ENCODE measurements around the gene ARL14. TPM values are rescaled to one million over a fixed set of nuclear protein-coding genes. Genes with fewer than 3 reads are reported as not detected.

ARL14 gene
- total RNA-seq, 1 donor from 2014 or later = 0.16 TPM

- Histone ChIP-seq H3K9me3 (ENCODE audit: insufficient read depth, low read depth, low read length) (no peaks in the 10 kb centered on the region), H3K4me2 (ENCODE audit: low read length) (peak overlapping the region; percentile 68), H2AFZ (ENCODE audit: low read depth, low read length) (peak overlapping the region; percentile 43), H3K36me3 (ENCODE audit: insufficient read depth, low read length) (no peaks in the 10 kb centered on the region), H3K4me1 (ENCODE audit: insufficient read depth, low read length) (peaks cover 15% of the 10 kb centered on the region), H3K4me3 (ENCODE audit: insufficient read depth, low read depth, low read length) (peak overlapping the region; percentile 9), H3K9ac (ENCODE audit: low read length) (peak overlapping the region; percentile 9), H3K27me3 (ENCODE audit: insufficient read depth, low read length) (no peaks in the 10 kb centered on the region), H3K79me2 (ENCODE audit: insufficient read depth, low read length) (no peaks in the 10 kb centered on the region), H3K27ac (ENCODE audit: low read depth, low read length) (peak overlapping the region; percentile 71), H4K20me1 (ENCODE audit: insufficient read depth, low read length) (no peaks in the 10 kb centered on the region)
- no peaks in the 10 kb centered on the region for H3K9me3 Mint-ChIP-seq (ENCODE audit: unreplicated experiment)
- peaks cover 28% of the 10 kb centered on the region for H3K4me1 Mint-ChIP-seq (ENCODE audit: low read depth, unreplicated experiment)
- peak overlapping the region; percentile 99 for H3K27ac Mint-ChIP-seq (ENCODE audit: unreplicated experiment)
- no peaks in the 10 kb centered on the region for H3K36me3 Mint-ChIP-seq (ENCODE audit: low read depth, unreplicated experiment)
- peak overlapping the region; percentile 72 for H3K4me3 Mint-ChIP-seq (ENCODE audit: unreplicated experiment)
- TF ChIP-seq EZH2 (IDR thresholded peaks at IDR 0.05; ENCODE audit: insufficient read depth, low read length) (no peak), CTCF (IDR thresholded peaks at IDR 0.05; ENCODE audit: insufficient read depth, low read depth, low read length) (no peak)
- DNase-seq (ENCODE audit: low read depth) (peak; percentile 41), FAIRE-seq (peak; percentile 13)
- no peaks in the 10 kb centered on the region for H3K27me3 Mint-ChIP-seq (ENCODE audit: low read depth, unreplicated experiment)
Measured at GRCh38 chr3:160677459-160677881, 510 bp downstream of the ARL14 start.

GRCh38 chr3:160678292-160678842 is 1.4 kb downstream of the ARL14 start:
- Mint-ChIP-seq H3K27me3 (ENCODE audit: low read depth, unreplicated experiment) (no peaks in the 10 kb centered on the region), H3K4me1 (ENCODE audit: low read depth, unreplicated experiment) (peaks cover 28% of the 10 kb centered on the region), H3K4me3 (ENCODE audit: unreplicated experiment) (peak overlapping the region; percentile 25), H3K27ac (ENCODE audit: unreplicated experiment) (no peak overlapping the region), H3K36me3 (ENCODE audit: low read depth, unreplicated experiment) (no peaks in the 10 kb centered on the region), H3K9me3 (ENCODE audit: unreplicated experiment) (no peaks in the 10 kb centered on the region)
- H3K4me2 ChIP-seq (ENCODE audit: low read length) = no peak overlapping the region
- no peaks in the 10 kb centered on the region for H3K36me3 ChIP-seq (ENCODE audit: insufficient read depth, low read length)
- no peaks in the 10 kb centered on the region for H3K79me2 ChIP-seq (ENCODE audit: insufficient read depth, low read length)
- FAIRE-seq (no peak), DNase-seq (ENCODE audit: low read depth) (no peak)
- H3K9me3 ChIP-seq (ENCODE audit: insufficient read depth, low read depth, low read length) = no peaks in the 10 kb centered on the region
- H3K27me3 ChIP-seq (ENCODE audit: insufficient read depth, low read length) = no peaks in the 10 kb centered on the region
- no peaks in the 10 kb centered on the region for H4K20me1 ChIP-seq (ENCODE audit: insufficient read depth, low read length)
- no peak overlapping the region for H3K27ac ChIP-seq (ENCODE audit: low read depth, low read length)
- H3K4me3 ChIP-seq (ENCODE audit: insufficient read depth, low read depth, low read length) = no peak overlapping the region
- H2AFZ ChIP-seq (ENCODE audit: low read depth, low read length) = no peak overlapping the region
- no peak overlapping the region for H3K9ac ChIP-seq (ENCODE audit: low read length)
- H3K4me1 ChIP-seq (ENCODE audit: insufficient read depth, low read length) = peaks cover 15% of the 10 kb centered on the region
- TF ChIP-seq CTCF (IDR thresholded peaks at IDR 0.05; ENCODE audit: insufficient read depth, low read depth, low read length) = no peak
- no peak for TF ChIP-seq EZH2 (IDR thresholded peaks at IDR 0.05; ENCODE audit: insufficient read depth, low read length)

GRCh38 chr3:160684368-160684740 is 7.4 kb downstream of the ARL14 start:
- no peak overlapping the region for H3K4me2 ChIP-seq (ENCODE audit: low read length)
- Mint-ChIP-seq H3K27ac (ENCODE audit: unreplicated experiment) (no peak overlapping the region), H3K4me3 (ENCODE audit: unreplicated experiment) (no peak overlapping the region), H3K27me3 (ENCODE audit: low read depth, unreplicated experiment) (no peaks in the 10 kb centered on the region), H3K9me3 (ENCODE audit: unreplicated experiment) (no peaks in the 10 kb centered on the region), H3K4me1 (ENCODE audit: low read depth, unreplicated experiment) (no peaks in the 10 kb centered on the region), H3K36me3 (ENCODE audit: low read depth, unreplicated experiment) (no peaks in the 10 kb centered on the region)
- no peaks in the 10 kb centered on the region for H3K79me2 ChIP-seq (ENCODE audit: insufficient read depth, low read length)
- H3K4me3 ChIP-seq (ENCODE audit: insufficient read depth, low read depth, low read length) = no peak overlapping the region
- H3K36me3 ChIP-seq (ENCODE audit: insufficient read depth, low read length) = no peaks in the 10 kb centered on the region
- H3K4me1 ChIP-seq (ENCODE audit: insufficient read depth, low read length) = no peaks in the 10 kb centered on the region
- H2AFZ ChIP-seq (ENCODE audit: low read depth, low read length) = no peak overlapping the region
- H3K9me3 ChIP-seq (ENCODE audit: insufficient read depth, low read depth, low read length) = no peaks in the 10 kb centered on the region
- TF ChIP-seq CTCF (IDR thresholded peaks at IDR 0.05; ENCODE audit: insufficient read depth, low read depth, low read length) (no peak), EZH2 (IDR thresholded peaks at IDR 0.05; ENCODE audit: insufficient read depth, low read length) (no peak)
- DNase-seq (ENCODE audit: low read depth) (no peak), FAIRE-seq (no peak)
- no peaks in the 10 kb centered on the region for H3K27me3 ChIP-seq (ENCODE audit: insufficient read depth, low read length)
- H3K9ac ChIP-seq (ENCODE audit: low read length) = no peak overlapping the region
- H3K27ac ChIP-seq (ENCODE audit: low read depth, low read length) = no peak overlapping the region
- no peaks in the 10 kb centered on the region for H4K20me1 ChIP-seq (ENCODE audit: insufficient read depth, low read length)

Data from astrocyte (in vitro differentiated cells and primary cell).